Urinary bladder (tissue), 4 donors: Measurements from ENCODE around the gene LRRC27. TPM values are rescaled to one million over a fixed set of nuclear protein-coding genes. Genes with fewer than 3 reads are reported as not detected.

Experiments used
- DNase-seq: peaks from one replicate; pipeline ENCODE4 v3.0.0-alpha.2; 2015; ENCODE audit errors: extremely low spot score
- H3K27ac ChIP-seq: one replicate; pipeline ENCODE4 v1.5.1; 2013; ENCODE audit warnings: low read depth, mild to moderate bottlenecking, moderate library complexity
- H3K36me3 ChIP-seq: one replicate; pipeline ENCODE4 v1.6.1; 2013; ENCODE audit warnings: mild to moderate bottlenecking, moderate library complexity; ENCODE audit not compliant: insufficient read depth
- H3K4me1 ChIP-seq: one replicate; pipeline ENCODE4 v1.6.1; 2013; ENCODE audit warnings: mild to moderate bottlenecking, moderate library complexity; ENCODE audit not compliant: insufficient read depth
- H3K4me3 ChIP-seq: one replicate; pipeline ENCODE4 v1.5.1; 2013; ENCODE audit warnings: low read depth, low read length
- WGBS: extraction: QIAGEN DNeasy Blood & Tissue Kit; methylation state at CpG from one replicate; pipeline ENCODE4 v1.1.7; 2013; 5-methylcytosine and 5-hydroxymethylcytosine counted together
- polyA plus RNA-seq: library from polyadenylated mRNA; stranded (reverse); fragments of 200-250 nt; gene quantifications from one replicate; pipeline ENCODE4 v1.2.3, GENCODE V29; 2013
- total RNA-seq: library from RNA; depleted of rRNA; stranded (reverse); fragments of >200 nt; gene quantifications from one replicate; pipeline ENCODE4 v1.2.3, GENCODE V29; 2014
- donor health status: healthy with polysubstance abuse.
- donor health status: healthy.

Gene LRRC27
- total and polyA plus RNA-seq, 2 donors = 6.5 to 13.2 TPM

DNA sequence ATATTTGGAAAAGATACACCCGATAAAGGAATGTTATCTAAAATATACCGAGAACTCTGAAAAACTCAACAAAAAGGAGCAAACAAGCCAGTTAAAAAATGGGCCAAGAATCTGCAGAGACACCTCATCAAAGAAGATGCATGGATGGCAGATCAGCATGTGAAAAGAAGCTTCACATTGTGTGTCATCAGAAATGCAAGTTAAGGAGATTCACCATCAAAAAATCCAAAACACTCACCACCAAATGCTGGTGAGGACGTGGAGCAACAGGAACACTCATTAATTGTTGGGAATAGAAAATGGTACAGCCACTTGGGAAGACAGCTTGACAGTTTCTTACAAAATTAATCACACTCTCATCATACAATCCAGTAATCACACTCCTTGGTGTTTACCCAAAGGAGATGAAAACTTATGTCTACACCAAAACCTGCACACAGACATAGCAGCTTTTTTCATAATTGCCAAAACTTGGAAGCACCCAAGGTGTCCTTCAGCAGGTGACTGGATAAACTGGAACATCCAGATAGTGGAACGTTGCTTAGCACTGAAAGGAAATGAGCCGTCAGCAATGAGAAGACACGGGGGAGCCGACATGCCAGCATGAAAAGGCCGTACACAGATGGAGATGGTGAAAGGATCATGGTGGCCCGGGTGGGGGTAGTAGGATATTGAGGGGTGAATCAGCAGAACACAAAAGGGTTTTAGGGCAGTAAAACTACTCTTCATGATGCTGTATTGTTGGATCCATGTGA lies 37.1 kb downstream of the LRRC27 start:
- Histone ChIP-seq H3K36me3 (no peaks in the 10 kb centered on the region), H3K4me3 (no peak overlapping the region), H3K4me1 (no peaks in the 10 kb centered on the region), H3K27ac (no peak overlapping the region)
- 83% methylated on average over 9 of the region's 9 CpGs for WGBS
- no peak for DNase-seq

DNA sequence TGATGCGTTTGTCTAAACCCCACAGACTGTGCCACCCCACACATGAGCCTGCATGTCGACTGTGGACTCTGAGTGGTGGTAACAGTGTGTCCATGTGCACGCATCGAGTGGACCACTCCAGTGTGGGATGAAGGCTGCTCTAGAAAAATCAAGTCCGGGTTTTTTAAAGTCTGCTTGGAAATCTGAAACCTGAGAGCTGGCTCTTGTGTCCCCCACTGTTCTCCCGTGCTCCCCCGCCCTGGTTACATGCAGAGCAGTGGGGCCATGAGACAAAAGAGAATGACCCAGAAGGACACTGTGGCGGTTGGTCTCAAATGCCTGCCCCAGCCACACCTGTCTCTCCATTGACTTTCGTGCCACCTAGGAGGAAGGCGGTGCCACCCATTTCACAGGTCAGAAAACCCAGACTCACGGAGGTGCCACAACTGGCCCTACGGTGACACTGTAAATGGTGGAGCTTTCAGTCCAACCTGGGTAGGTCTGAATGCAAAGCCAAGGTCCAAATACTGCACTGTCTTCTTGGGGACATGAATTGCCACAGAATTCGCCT lies 37.7 kb downstream of the LRRC27 start:
- Histone ChIP-seq H3K4me1 (no peaks in the 10 kb centered on the region), H3K27ac (no peak overlapping the region), H3K36me3 (no peaks in the 10 kb centered on the region), H3K4me3 (no peak overlapping the region)
- DNase-seq = no peak
- WGBS = 94% methylated on average over 13 of the region's 13 CpGs

DNA sequence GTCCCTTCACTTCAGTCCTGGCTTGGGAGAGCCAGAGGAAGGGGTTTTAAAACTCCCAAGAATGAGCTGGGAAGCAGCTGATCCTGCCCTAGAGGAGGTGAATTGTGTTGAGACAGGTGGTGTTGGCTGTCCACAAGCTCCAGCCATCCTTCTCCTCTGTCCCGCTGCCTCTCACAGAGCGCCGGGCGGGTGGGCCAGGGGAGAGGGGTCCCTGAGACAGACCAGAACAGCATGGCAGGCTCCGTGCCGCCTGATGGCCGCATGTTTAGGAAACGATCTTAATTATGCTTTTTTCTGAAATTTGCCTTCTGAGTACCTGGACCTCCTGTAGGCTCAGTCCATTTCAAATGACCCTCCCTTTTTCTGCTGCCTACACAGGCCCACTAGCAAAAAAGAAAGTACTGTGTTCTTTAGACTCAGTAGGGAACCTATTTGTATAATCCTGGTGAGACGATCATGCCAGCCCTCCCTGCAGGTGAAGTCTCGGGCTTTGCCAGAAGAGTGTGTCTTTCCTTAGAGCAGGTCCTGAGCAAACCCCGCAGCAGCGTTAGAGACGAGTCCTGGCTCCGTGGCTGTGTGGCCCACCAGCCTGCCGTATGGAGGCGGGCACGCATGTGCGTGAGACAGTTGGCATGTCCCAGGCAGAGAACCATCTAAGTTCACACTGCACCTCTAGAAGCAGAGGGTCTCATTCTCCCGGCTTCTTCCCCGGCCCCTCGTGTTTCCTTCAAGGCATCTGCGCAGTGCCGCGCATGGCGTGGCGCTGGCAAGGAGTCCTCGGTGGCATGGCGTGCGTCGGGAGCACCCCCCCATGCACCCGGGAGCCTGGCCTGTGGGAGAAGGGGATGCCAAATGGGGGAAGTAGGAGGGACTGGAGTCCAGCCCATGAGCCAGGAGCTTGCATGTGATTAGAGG lies 38.7 kb downstream of the LRRC27 start:
- Histone ChIP-seq H3K36me3 (no peaks in the 10 kb centered on the region), H3K4me3 (no peak overlapping the region), H3K4me1 (no peaks in the 10 kb centered on the region), H3K27ac (no peak overlapping the region)
- WGBS = 95% methylated on average over 31 of the region's 31 CpGs
- DNase-seq = no peak

DNA sequence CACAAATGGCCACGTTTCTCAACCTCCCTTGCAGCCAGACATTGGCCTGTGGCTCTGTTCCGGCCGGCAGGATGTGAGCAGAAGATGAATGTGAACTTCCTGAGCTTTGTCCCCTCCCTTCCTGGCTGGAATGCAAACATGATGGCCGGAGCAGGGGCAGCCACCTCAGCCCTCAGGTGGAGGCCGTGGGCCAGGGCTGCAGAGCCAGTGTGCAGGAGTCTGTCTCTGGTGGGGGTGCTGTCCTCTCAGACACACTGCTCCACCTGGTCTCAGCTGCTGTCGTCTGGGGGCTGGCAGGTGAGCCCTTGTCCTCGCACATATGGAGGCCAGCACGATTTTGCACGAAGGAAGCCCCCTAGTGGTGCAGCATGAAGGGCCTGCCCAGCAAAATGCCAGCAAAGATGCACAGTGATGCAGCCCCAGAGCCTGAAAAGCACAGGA lies 39.7 kb downstream of the LRRC27 start:
- Histone ChIP-seq H3K4me1 (no peaks in the 10 kb centered on the region), H3K36me3 (no peaks in the 10 kb centered on the region), H3K27ac (no peak overlapping the region), H3K4me3 (no peak overlapping the region)
- WGBS = 84% methylated on average over 9 of the region's 9 CpGs
- no peak for DNase-seq

DNA sequence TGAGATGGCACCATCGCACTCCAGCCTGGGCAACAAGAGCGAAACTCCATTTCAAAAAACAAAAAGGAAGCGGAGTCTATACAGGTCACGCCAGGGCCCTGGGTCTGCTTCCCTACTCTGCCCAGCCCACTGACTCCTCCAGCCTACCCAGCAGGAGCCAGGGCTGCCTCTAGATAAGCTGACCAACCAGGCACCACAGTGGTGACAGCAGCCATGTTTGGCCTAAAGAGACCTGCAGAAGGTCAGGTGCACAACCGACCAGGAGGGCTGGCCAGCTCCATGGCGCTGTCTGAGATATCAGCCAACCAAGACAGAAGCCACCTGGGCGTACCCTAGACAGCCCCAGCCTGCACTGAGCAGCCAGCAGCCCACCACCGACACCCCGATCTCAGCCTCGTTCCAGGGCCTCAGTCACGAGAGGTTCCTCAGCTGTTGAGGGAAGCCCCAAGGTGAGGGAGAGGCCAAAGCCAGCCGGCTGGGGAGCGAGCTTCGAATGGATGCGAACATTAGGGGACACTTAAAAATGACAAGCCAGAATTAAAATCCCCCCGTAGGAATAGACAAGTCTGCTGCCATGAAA lies 40.6 kb downstream of the LRRC27 start:
- H3K36me3 ChIP-seq = no peaks in the 10 kb centered on the region
- no peak overlapping the region for H3K27ac ChIP-seq
- H3K4me1 ChIP-seq = no peaks in the 10 kb centered on the region
- WGBS = 83% methylated on average over 16 of the region's 16 CpGs
- no peak for DNase-seq
- no peak overlapping the region for H3K4me3 ChIP-seq

DNA sequence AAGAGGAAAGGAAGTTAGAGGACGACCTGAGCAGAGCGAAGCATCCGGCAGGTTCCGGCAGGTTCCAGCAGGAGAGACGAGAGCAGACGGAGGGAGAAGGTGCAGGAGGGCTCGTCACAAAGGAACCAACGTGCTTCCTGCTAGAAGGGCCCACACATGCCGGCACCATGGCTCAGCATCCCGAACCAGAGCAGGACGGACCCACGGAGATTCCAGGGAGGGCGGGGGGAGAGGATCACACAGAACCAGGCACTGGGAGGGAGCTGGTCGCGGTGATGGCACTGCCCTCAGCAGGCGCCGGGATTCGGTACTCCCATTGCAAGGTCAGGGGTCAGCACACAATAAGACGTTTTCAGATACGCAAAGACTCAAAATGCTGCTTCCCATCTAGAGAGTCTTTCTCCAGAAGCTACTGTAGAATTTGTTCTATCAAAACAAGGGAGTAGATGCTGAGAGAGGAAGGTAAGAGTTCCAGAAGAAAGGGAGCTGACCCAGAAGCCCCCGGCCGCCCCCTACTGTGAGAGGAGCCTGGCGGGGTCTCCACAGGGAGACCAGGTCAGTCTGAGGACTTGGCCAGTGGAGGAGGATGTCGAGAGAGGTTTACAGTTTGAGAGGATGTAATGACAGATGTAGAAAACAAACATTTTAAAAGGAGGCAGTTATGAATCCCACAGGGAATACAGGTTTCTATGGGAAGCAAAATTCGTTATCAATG lies 41.4 kb downstream of the LRRC27 start:
- H3K4me1 ChIP-seq = no peaks in the 10 kb centered on the region
- H3K4me3 ChIP-seq = no peak overlapping the region
- no peak for DNase-seq
- no peak overlapping the region for H3K27ac ChIP-seq
- 84% methylated on average over 25 of the region's 25 CpGs for WGBS
- no peaks in the 10 kb centered on the region for H3K36me3 ChIP-seq

DNA sequence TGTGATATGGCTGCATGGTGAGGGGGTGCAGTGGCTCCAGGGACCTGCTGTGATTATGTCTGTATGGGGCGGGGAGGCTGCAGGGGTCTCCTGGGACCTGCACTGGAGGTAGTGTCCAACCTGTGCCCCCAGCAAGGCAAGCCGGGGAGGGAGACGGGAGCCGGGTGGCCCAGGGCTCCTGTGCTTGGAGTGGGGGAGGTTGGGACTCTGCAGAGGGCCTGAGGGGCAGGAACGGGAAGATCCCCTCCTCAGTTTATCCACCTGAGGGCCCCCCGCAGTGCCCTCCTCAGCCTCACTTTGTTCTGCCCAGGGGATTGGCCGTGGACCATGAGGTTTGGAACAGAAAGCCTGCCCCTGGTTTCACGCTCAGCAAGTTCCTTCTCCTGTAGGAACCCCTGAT lies 42.2 kb downstream of the LRRC27 start:
- no peak for DNase-seq
- H3K27ac ChIP-seq = no peak overlapping the region
- H3K4me3 ChIP-seq = no peak overlapping the region
- WGBS = 88% methylated on average over 8 of the region's 8 CpGs
- H3K4me1 ChIP-seq = no peaks in the 10 kb centered on the region
- no peaks in the 10 kb centered on the region for H3K36me3 ChIP-seq

DNA sequence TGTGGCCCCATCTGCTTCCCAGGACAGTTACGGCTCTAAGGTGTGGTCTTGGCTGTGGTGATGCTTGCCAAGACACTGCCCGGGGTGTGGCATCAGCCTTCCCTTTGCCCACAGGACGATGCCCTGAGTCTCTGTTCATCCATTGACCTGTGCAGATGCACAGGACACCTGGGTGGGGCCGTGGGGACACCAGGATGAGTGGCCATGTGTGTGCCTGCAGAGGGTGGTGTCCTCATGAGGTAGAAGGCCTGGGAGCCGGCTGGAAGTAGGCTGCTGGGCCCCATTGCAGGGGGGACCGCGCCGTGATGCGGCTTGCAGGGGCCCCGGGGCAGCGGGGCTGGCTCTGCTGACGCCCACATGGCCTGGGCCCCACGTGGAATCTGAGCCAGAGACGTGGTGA lies 42.6 kb downstream of the LRRC27 start:
- WGBS = 90% methylated on average over 14 of the region's 14 CpGs
- Histone ChIP-seq H3K4me1 (no peaks in the 10 kb centered on the region), H3K4me3 (no peak overlapping the region), H3K27ac (no peak overlapping the region), H3K36me3 (no peaks in the 10 kb centered on the region)
- no peak for DNase-seq

DNA sequence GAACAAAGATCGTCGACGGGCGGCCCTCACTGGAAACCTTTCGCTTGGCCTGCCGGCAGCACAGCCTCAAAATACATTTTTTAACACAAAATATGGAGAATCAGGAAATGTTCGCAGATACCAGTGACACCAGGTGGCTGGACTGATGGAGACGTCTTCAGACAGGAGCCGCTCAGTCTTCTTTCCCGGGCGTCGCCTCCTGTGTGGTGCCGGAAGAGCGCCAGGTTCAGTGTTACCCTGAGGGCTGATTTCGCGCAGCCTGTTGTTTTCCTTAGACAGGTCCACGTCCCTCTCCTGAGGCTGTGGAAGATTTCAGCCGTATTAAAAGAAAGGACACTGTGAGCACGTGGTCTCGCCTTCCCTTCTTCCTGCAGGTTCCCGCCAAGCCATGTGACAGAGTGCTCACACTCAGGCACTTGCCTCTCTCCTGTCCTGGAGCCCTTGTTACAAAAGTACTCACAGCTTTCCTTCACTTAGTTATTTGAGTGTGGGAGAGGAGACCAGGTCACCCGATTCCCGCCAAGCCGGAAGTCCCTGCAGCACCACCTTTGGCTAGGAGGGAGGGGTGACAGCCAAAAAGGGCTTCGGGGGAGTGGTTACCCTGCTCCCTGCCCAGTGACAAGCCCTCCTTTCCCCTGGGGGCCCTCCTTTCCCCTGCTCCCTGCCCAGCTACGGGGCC lies 43.3 kb downstream of the LRRC27 start:
- no peaks in the 10 kb centered on the region for H3K4me1 ChIP-seq
- H3K27ac ChIP-seq = no peak overlapping the region
- H3K4me3 ChIP-seq = no peak overlapping the region
- DNase-seq = no peak
- no peaks in the 10 kb centered on the region for H3K36me3 ChIP-seq
- 86% methylated on average over 26 of the region's 26 CpGs for WGBS

DNA sequence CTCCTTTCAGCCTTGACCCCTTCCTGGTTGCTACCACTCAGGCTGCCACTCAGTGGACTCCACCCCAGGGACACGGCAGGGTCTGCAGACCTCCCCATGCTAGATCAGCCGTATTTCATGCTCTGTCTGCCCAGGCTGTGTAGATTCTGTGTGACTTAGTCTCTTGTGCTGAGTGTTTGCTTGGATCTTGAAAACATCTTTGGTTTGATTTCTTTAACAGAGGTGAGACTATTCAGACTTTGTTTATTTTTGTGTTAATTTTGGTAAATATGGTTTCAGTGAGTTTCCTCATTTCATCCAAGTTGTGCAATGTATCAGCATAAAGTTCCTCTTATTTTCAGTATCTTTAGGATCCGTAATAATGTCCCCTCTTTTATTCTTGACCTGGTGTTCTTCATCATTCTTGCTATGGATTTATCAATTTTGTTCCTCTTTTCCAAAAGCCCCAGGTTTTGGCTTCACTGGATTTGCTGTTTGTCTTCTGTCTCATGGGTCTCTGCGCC lies 43.9 kb downstream of the LRRC27 start:
- no peak overlapping the region for H3K4me3 ChIP-seq
- H3K27ac ChIP-seq = no peak overlapping the region
- no peaks in the 10 kb centered on the region for H3K4me1 ChIP-seq
- no peaks in the 10 kb centered on the region for H3K36me3 ChIP-seq
- no peak for DNase-seq
- 77% methylated on average over 4 of the region's 4 CpGs for WGBS

DNA sequence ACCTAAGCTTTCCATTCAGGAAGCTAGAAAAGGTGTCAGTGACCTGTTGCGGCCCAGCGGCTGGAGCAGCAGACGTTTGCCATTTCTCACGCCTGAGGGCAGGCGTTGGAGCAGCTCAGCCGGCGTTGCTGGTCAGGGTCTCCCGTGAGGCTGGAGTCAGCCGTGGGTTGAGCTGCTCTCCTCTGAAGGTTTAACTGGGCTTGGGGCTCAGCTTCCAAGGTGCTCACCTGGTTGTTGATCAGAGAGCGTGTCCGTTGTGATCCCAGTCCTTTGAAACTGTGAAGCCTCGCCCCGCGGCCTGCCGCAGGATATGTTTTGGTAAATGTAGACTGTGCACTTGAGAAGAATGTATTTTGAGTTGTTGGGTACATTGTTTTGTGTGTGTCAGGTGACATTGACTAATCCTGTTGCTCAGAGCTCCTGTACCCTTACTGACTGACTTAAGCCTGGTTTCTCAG lies 44.4 kb downstream of the LRRC27 start:
- H3K27ac ChIP-seq = no peak overlapping the region
- no peak overlapping the region for H3K4me3 ChIP-seq
- DNase-seq = no peak
- 86% methylated on average over 15 of the region's 15 CpGs for WGBS
- H3K36me3 ChIP-seq = no peaks in the 10 kb centered on the region
- H3K4me1 ChIP-seq = no peaks in the 10 kb centered on the region

DNA sequence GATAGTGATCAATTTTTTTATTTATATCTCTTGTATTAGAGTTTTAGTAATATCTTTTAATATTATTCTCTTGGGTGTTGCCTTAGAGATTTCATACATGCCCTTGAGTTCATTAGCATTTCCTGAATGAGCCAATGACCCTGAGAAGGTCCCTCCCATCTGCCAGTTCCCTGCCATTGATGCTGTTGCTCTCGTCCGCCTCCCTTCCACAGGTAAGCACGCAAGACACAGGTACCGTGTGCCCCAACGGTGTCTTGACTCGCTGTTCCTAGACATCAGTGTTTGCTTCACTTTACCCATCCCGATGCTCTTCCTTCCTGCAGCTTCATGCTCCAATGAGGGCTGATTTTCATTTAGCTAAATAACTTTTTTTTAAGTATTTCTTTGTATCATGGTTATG lies 45.3 kb downstream of the LRRC27 start:
- no peaks in the 10 kb centered on the region for H3K4me1 ChIP-seq
- no peak overlapping the region for H3K4me3 ChIP-seq
- H3K36me3 ChIP-seq = no peaks in the 10 kb centered on the region
- DNase-seq = no peak
- no peak overlapping the region for H3K27ac ChIP-seq
- WGBS = 95% methylated on average over 7 of the region's 7 CpGs
